OCI-LY1 (cell line): Measurements from ENCODE around the gene JAKMIP2.

Source experiments
- H2AFZ ChIP-seq: fragments of 200-600 bp; sonication (generic), shearing (Covaris generic); 2 replicates; pipeline ENCODE4 v1.6.0; 2014; ENCODE audit warnings: antibody characterized with exemption, mild to moderate bottlenecking, low read length
- H3F3A ChIP-seq: fragments of 200-600 bp; sonication (generic), shearing (Covaris generic); 2 replicates; pipeline ENCODE4 v1.6.0; 2014; ENCODE audit warnings: mild to moderate bottlenecking, antibody characterized with exemption, low read length, moderate library complexity; ENCODE audit not compliant: insufficient read depth
- H3K27ac ChIP-seq: fragments of 200-600 bp; sonication (generic); 2 replicates; pipeline ENCODE4 v1.5.1; 2014; ENCODE audit warnings: low read length, mixed run types, mild to moderate bottlenecking, low read depth; ENCODE audit not compliant: poor library complexity, severe bottlenecking
- H3K27me3 ChIP-seq: fragments of 200-600 bp; sonication (generic); 2 replicates; pipeline ENCODE4 v1.6.0; 2014; ENCODE audit warnings: antibody characterized with exemption, mild to moderate bottlenecking, low read length, moderate library complexity; ENCODE audit not compliant: insufficient read depth
- H3K36me3 ChIP-seq: fragments of 200-600 bp; sonication (generic); 2 replicates; pipeline ENCODE4 v1.6.1; 2014; ENCODE audit warnings: mild to moderate bottlenecking, antibody characterized with exemption, low read length, moderate library complexity, mixed read lengths; ENCODE audit not compliant: insufficient read depth
- H3K4me1 ChIP-seq: fragments of 200-600 bp; sonication (generic); 2 replicates; pipeline ENCODE4 v1.5.1; 2014; ENCODE audit warnings: mild to moderate bottlenecking, low read length, moderate library complexity; ENCODE audit not compliant: insufficient read depth, severe bottlenecking
- H3K4me2 ChIP-seq: fragments of 200-600 bp; sonication (generic), shearing (Covaris generic); 2 replicates; pipeline ENCODE4 v1.6.1; 2014; ENCODE audit warnings: low read length
- H3K4me3 ChIP-seq: fragments of 200-600 bp; sonication (generic); 2 replicates; pipeline ENCODE4 v1.5.1; 2014; ENCODE audit warnings: low read length, low read depth, mild to moderate bottlenecking, mixed read lengths; ENCODE audit not compliant: poor library complexity, severe bottlenecking
- H3K79me2 ChIP-seq: fragments of 200-600 bp; shearing (Covaris generic); 2 replicates; pipeline ENCODE4 v1.6.1; 2016; ENCODE audit warnings: mixed run types, low read length, mixed read lengths; ENCODE audit not compliant: insufficient read depth
- H3K9ac ChIP-seq: fragments of 200-600 bp; sonication (generic), shearing (Covaris generic); 2 replicates; pipeline ENCODE4 v1.6.1; 2014; ENCODE audit warnings: mild to moderate bottlenecking, low read length, mixed read lengths
- H3K9me2 ChIP-seq: fragments of 200-600 bp; sonication (generic), shearing (Covaris generic); 2 replicates; pipeline ENCODE4 v1.6.1; 2014; ENCODE audit warnings: low read depth, mild to moderate bottlenecking, low read length, mixed read lengths
- H3K9me3 ChIP-seq: fragments of 200-600 bp; shearing (Covaris generic); 2 replicates; pipeline ENCODE4 v1.6.1; 2014; ENCODE audit warnings: low read length, mixed read lengths
- H4K20me1 ChIP-seq: fragments of 200-600 bp; sonication (generic), shearing (Covaris generic); 2 replicates; pipeline ENCODE4 v1.6.0; 2016; ENCODE audit warnings: mild to moderate bottlenecking, low read length; ENCODE audit not compliant: insufficient read depth
- CTCF ChIP-seq: fragments of 200-600 bp; sonication (generic), shearing (Covaris generic); IDR thresholded peaks from 2 replicates; pipeline ENCODE4 v1.5.1; 2017; ENCODE audit warnings: mild to moderate bottlenecking, antibody characterized with exemption, low read length, moderate library complexity, mixed read lengths
- EZH2 ChIP-seq: fragments of 200-600 bp; sonication (generic), shearing (Covaris generic); IDR thresholded peaks from 2 replicates; pipeline ENCODE4 v1.8.0; 2017; ENCODE audit warnings: borderline replicate concordance, mixed run types, mild to moderate bottlenecking, antibody characterized with exemption, low read length, moderate library complexity, mixed read lengths

JAKMIP2 gene

DNA sequence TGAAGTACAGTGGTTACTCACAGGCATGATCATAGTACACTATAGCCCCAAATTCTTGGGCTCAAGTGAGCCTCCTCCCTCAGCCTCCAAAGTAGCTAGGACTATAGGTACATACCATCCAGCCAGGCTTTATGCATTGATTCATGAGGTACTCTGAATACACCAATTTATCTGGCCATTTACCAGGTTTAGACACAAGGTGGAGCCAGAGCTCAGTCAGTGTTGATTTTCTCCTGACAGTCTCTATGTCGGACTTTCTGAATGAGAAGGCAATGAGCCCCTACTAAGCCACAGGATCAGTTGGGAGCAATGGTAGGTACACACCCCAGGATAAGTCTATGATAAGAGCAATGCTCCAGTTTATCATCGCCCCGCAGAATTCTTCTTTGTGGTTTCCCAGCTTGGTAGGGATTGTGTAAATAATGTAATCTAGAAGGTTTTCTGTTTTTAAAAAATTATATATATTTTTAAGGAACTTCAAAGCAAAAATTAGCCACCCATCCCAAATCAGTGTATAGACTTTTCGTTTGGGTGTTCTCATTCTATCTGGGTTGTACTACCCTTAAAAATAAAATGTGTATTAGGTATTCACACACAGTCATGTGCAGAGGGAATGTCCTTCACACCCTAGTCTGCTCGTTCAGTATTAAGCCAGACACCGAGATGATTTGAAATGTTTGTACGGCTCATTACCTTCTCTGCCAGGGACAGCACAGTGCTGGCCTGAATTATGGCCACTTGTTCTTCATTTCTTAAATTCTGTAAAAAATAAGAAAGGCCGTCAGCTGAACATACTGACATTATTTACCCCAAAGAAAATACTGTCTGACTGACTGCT lies 154.3 kb downstream of the JAKMIP2 start:
- Histone ChIP-seq H3K4me1 (no peaks in the 10 kb centered on the region), H3K9me2 (no peaks in the 10 kb centered on the region), H3K36me3 (no peaks in the 10 kb centered on the region), H3K9me3 (no peaks in the 10 kb centered on the region), H3K4me2 (no peak overlapping the region), H3K9ac (no peak overlapping the region), H3K27me3 (no peaks in the 10 kb centered on the region), H3K27ac (no peak overlapping the region), H3K4me3 (no peak overlapping the region), H2AFZ (no peak overlapping the region), H3F3A (no peaks in the 10 kb centered on the region), H4K20me1 (no peaks in the 10 kb centered on the region), H3K79me2 (no peaks in the 10 kb centered on the region)
- TF ChIP-seq EZH2 (no peak), CTCF (peak; percentile 70; the same call in 1 of the 2 replicates)

GRCh38 chr5:147626464-147626863 lies 156.1 kb downstream of the JAKMIP2 start:
- H4K20me1 ChIP-seq = no peaks in the 10 kb centered on the region
- H3K4me1 ChIP-seq = no peaks in the 10 kb centered on the region
- H3K27ac ChIP-seq = no peak overlapping the region
- H3K9ac ChIP-seq = no peak overlapping the region
- no peaks in the 10 kb centered on the region for H3F3A ChIP-seq
- no peaks in the 10 kb centered on the region for H3K9me2 ChIP-seq
- no peak overlapping the region for H3K4me3 ChIP-seq
- TF ChIP-seq CTCF = no peak
- TF ChIP-seq EZH2 = no peak
- no peak overlapping the region for H2AFZ ChIP-seq
- H3K9me3 ChIP-seq = no peaks in the 10 kb centered on the region
- no peak overlapping the region for H3K4me2 ChIP-seq
- no peaks in the 10 kb centered on the region for H3K27me3 ChIP-seq
- no peaks in the 10 kb centered on the region for H3K36me3 ChIP-seq
- no peaks in the 10 kb centered on the region for H3K79me2 ChIP-seq

- no peak overlapping the region for H3K9ac ChIP-seq
- no peak for TF ChIP-seq CTCF
- no peak for TF ChIP-seq EZH2
- H3K27me3 ChIP-seq = no peaks in the 10 kb centered on the region
- H3K4me1 ChIP-seq = no peaks in the 10 kb centered on the region
- no peak overlapping the region for H3K4me3 ChIP-seq
- no peaks in the 10 kb centered on the region for H3K36me3 ChIP-seq
- H3K79me2 ChIP-seq = no peaks in the 10 kb centered on the region
- H3K9me3 ChIP-seq = no peaks in the 10 kb centered on the region
- H3K9me2 ChIP-seq = no peaks in the 10 kb centered on the region
- H3K27ac ChIP-seq = no peak overlapping the region
- no peak overlapping the region for H3K4me2 ChIP-seq
- no peak overlapping the region for H2AFZ ChIP-seq
- H3F3A ChIP-seq = no peaks in the 10 kb centered on the region
- H4K20me1 ChIP-seq = no peaks in the 10 kb centered on the region
Measured at GRCh38 chr5:147621016-147621415, 161.5 kb downstream of the JAKMIP2 start.
